DOHH2 (cell line): Measurements from ENCODE around the gene TNFRSF4.

Source experiments
- CTCF ChIP-seq: fragments of 200-600 bp; sonication (generic); IDR thresholded peaks from one replicate; pipeline ENCODE4 v1.5.1; 2014; ENCODE audit warnings: antibody characterized with exemption, mild to moderate bottlenecking, low read depth, low read length; ENCODE audit not compliant: poor library complexity, severe bottlenecking
- EZH2phosphoT487 ChIP-seq: fragments of 200-600 bp; sonication (generic); IDR thresholded peaks from 2 replicates; pipeline ENCODE4 v1.6.1; 2017; ENCODE audit warnings: borderline replicate concordance, mild to moderate bottlenecking, antibody characterized with exemption, low read length, moderate library complexity, mixed read lengths

GRCh38 chr1:1216770-1217620 is 3.0 kb upstream of the TNFRSF4 start:
- TF ChIP-seq CTCF (no peak), EZH2phosphoT487 (no peak)
